TTC549 (cell line): ENCODE measurements around the gene IZUMO4.
"Not testable (repeated sequence)": the region's sequence is repeated elsewhere in the genome, so short reads cannot be mapped to it uniquely, and the experiment has no call there.

ENCODE experiments used
- FAIRE-seq: peaks from 2 replicates; lab custom pipeline; 2012; peaks lifted over from hg19 to GRCh38; lab: Jason Lieb, UNC

Gene IZUMO4

GRCh38 chr19:2083174-2083854 is 13.4 kb upstream of the IZUMO4 start:
- no peak for FAIRE-seq

- FAIRE-seq: no peak
Measured at GRCh38 chr19:2084993-2085720, 11.6 kb upstream of the IZUMO4 start.

- not testable (repeated sequence) for FAIRE-seq
Measured at GRCh38 chr19:2086695-2087620, 9.8 kb upstream of the IZUMO4 start.

GRCh38 chr19:2087621-2088100 is 9.1 kb upstream of the IZUMO4 start:
- FAIRE-seq: no peak

- no peak for FAIRE-seq
Measured at GRCh38 chr19:2089001-2089711, 7.6 kb upstream of the IZUMO4 start.

- FAIRE-seq: no peak
Measured at GRCh38 chr19:2089727-2090053, 7.0 kb upstream of the IZUMO4 start.

GRCh38 chr19:2091926-2092525 is 4.7 kb upstream of the IZUMO4 start:
- not testable (repeated sequence) for FAIRE-seq

- FAIRE-seq: no peak
Measured at GRCh38 chr19:2096034-2096479, 658 bp upstream of the IZUMO4 start, which contains the start of gene MOB3A. Gene MOB3A (minus strand): TSS chr19:2096326. CDS start chr19:2078560, 17,766 bp downstream.

GRCh38 chr19:2097203-2097885 is 629 bp downstream of the IZUMO4 start:
- no peak for FAIRE-seq

- FAIRE-seq: no peak
Measured at GRCh38 chr19:2097886-2098327, 1.2 kb downstream of the IZUMO4 start.

GRCh38 chr19:2099054-2099501 is 2.4 kb downstream of the IZUMO4 start:
- no peak for FAIRE-seq

GRCh38 chr19:2099937-2100718 is 3.4 kb downstream of the IZUMO4 start:
- FAIRE-seq: no peak

- FAIRE-seq: no peak
Measured at GRCh38 chr19:2100719-2101061, 4.0 kb downstream of the IZUMO4 start.

- no peak for FAIRE-seq
Measured at GRCh38 chr19:2101417-2102335, 5.0 kb downstream of the IZUMO4 start.

GRCh38 chr19:2103045-2103707 is 6.5 kb downstream of the IZUMO4 start:
- FAIRE-seq: no peak

GRCh38 chr19:2108251-2109016 is 11.7 kb downstream of the IZUMO4 start:
- FAIRE-seq: no peak

- FAIRE-seq: no peak
Measured at GRCh38 chr19:2109046-2109864, 12.5 kb downstream of the IZUMO4 start.
